ENCODE results near the gene CYP2R1.

GRCh38 chr11:14930369-14930768 lies 38.3 kb upstream of the CYP2R1 start:
- TF ChIP-seq POLR2A (IDR thresholded peaks at IDR 0.05; ENCODE audit: low read length), result no peak
- TF ChIP-seq GATA1 (IDR thresholded peaks at IDR 0.05; ENCODE audit: low read depth, low read length), result no peak
